GM03348 (cell line): Measurements from ENCODE around the gene CDA.
A peak's percentile ranks its signal among the peaks of the same experiment; 100 is the strongest.

Source experiments
- DNase-seq: peaks from one replicate; pipeline ENCODE4 v3.0.0; 2012; ENCODE audit warnings: low spot score

CDA gene

DNA sequence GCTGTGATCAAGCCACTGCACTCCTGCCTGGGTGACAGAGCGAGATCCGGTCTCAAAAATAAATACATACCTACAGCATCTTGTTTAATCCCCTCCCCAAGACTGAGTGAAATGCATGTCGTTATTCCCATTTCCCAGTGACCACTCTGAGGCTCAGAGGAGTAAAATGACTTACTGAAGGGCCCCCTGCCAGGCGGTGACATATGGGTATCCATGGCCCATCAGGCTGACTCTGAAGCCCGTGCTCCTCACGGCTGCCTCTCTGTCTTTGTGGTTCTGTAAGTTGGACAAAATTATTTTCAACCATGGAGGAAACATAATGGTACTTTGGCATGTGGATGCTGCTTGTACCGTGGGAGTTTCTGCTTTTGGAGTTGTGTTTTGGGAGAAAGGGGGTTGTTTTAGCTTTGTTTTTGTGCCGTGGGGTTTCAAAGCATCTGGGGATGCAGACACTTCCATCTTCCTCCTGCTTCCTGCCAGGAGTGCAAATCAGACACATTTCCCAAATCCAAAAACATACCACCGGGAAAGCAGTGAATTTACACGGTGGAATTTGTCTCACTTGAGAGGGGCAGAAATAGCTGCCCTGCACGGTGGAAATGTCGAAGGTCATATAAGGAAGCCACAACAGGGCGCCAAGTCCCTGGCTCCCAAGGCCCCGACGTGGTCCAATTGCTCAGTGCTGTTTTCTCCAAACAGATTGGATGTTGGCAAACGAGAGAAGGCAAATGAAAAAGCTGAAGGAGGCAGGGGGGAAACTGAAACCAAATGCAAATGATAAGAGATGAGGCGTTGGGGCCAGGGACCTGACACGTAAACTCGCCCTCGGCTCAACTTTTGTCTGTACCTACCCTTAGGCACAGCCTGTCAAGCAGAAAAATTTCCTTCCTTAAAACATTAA is 27.3 kb downstream of the CDA start:
- peak; percentile 52 for DNase-seq

DNA sequence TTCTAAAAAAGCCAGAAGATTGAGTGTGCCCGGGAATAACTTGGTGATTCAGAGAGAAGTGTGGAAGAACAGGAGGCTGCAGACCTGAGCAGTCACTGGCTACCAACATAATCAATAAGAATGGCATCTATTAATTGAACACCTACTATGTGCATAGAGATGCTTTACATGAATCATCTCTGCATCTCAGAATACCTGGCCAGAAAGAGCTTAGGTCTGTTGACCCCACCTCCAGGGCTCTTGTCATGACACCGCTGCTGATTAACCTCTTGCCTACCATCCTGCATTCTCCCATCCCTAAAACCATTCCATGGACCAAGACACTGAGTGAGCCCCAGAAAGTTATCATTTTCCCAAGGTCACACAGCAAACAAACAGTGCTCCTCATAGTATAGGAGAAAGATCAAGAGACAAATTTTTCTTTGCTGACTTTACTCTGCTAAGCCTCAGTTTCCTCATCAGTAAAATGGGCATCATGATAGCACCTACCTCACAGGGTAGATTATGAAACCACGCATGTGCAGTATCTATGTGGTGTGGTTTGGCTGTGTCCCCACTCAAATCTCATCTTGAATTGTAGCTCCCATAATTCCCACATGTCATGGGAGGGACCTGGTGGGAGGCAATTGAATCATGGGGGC is 28.1 kb downstream of the CDA start:
- DNase-seq, result no peak

DNA sequence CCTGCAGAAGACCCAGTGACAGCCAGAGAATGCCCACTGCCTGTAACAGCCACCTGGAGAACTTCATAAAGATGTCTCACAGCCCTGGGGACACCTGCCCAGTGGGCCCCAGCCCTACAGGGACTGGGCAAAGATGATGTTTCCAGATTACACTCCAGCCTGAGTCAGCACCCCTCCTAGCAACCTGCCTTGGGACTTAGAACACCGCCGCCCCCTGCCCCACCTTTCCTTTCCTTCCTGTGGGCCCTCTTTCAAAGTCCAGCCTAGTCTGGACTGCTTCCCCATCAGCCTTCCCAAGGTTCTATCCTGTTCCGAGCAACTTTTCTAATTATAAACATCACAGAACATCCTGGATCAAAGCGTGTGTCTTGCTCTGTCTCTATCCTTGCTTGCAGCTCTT is 29.7 kb downstream of the CDA start:
- DNase-seq, result no peak

DNA sequence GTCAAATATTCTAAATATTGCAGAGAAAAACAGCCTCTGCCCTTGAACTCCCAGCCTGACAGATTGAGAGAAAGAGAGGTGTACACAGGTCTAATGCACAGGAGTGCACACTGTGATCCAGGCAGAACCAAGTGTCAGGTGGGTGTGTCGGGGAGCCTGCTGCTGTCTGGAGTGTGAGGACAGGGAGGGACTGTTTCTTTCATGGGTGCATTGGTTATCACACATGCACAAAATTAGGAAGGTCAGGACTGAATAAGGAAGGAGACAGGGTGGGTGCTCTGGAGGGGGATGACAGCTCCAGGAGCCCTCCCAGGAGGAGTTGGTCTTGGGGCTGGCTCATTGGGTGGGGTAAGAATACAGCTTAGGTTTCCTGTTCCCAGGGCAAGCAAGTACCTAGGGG is 31.1 kb downstream of the CDA start:
- no peak for DNase-seq

DNA sequence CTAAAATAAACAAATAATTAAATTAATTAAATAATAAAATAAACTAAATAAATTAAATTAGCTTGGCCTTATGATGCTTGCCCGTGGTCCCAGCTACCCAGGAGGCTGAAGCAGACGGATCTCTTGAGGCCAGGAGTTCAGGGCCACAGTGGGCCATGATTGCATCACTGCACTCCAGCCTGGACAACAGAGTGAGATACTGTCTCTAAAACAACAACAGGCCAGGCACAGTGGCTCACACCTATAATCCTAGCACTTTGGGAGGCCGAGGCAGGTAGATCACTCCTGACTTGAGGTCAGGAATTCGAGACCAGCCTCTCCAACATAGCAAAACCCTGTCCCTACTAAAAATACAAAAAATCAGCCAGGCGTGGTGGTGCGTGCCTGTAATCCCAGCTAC is 32.1 kb downstream of the CDA start:
- no peak for DNase-seq

DNA sequence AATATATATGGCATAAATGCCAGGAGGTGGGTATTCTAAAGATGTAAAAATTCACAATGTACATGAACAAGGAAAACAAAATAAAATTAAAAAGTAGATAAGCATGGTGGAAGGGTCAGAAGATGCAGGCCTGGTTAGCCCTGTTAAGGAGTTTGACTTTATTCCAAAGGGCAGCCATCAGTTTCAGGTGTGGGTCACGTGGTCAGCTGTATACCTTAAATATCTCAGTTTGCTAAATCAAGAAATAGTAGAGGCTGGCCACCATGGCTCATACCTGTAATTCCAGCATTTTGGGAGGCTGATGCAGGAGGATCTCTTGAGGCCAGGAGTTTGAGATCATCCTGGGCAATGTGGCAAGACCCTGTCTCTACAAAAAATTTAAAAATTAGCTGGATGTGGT is 35.8 kb downstream of the CDA start:
- DNase-seq, result no peak

DNA sequence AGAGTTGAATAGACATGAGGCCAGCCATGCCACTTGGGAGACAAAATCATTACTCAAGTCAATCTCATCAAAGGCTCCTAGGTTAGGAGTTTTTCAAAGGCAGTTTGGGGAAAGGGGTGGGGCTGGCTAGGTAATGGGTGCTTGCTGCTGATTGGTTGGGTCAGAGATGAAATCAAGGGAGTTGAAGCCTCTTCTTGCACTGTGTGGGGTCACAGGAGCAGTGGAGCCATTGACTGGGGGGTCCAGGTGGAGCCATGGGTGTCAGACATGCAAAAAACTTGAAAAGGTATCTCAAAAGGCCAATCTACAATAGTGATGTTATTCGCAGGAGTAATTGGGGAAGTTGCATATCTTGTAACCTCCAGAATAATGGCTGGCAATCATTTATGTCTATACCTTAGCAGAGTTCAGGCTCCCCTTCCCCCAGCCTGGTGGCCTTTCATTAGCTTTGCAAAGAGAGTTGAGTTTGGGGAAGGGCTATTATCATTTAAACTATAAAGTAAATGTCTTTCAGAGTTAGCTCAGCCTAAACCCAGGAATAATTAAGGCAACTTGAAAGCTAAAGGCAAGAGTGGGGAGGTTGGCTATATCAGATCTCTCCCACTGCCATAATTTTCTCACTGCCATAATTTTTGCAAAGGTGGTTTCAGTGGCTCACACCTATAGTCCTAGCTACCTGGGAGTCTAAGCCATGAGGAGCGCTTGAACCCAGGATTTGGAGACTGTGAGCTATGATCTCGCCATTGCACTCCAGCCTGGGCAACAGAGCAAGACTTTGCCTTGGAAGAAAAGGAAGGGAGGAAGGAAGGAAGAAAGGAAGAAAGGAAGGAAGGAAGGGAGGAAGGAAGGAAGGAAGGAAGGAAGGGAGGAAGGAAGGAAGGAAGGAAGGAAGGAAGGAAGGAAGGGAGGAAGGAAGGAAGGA is 36.5 kb downstream of the CDA start:
- no peak for DNase-seq

DNA sequence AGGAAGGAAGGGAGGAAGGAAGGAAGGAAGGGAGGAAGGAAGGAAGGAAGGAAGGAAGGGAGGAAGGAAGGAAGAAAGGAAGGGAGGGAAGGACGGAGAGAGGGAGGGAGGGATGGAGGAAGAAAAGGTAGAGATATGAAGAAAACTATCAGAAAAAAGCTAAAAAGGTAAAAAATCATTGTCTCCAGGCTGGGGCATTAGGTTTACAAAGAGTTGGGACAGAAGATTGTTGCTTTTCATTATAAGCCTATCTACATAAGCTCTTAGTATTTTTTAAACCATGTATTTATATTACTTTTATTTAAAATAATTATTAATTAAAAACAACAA is 37.2 kb downstream of the CDA start:
- DNase-seq, result no peak

DNA sequence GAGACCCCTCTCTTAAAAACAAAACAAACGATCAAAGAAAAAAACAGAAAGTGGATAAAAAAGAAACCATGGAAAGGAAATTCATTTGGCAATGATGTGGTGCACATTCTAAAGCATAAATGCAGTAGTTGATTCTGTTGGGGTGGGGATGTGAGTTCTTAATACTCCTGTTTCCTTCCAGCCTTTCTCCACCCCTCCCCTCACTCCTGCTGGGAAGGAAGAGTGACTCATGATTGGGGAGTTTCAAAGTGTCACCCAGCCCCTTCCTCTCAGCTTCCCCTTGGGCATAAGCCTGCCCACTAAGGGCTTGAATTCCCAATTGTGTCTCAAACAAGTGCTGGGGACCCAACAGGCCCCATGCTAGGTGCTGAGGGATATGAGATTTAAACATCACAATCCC is 37.6 kb downstream of the CDA start:
- no peak for DNase-seq

DNA sequence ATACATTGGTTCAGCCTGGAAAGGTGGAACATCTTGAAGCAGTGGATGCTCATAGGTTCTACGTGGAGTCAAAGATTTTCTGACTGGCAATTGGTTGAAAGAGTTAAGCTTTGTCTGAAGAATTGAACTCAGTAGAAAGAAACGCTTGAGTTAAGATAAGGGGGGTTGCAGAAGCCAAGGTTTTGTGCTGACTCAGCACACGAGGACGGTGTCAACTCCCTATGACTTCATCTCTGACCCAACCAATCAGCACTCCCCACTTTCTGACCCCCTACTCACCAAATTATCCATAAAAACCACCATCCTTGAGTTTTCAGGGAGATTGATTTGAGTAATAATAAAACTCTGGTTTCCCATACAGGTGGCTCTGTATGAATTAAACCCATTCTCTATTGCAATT is 41.8 kb downstream of the CDA start:
- no peak for DNase-seq

DNA sequence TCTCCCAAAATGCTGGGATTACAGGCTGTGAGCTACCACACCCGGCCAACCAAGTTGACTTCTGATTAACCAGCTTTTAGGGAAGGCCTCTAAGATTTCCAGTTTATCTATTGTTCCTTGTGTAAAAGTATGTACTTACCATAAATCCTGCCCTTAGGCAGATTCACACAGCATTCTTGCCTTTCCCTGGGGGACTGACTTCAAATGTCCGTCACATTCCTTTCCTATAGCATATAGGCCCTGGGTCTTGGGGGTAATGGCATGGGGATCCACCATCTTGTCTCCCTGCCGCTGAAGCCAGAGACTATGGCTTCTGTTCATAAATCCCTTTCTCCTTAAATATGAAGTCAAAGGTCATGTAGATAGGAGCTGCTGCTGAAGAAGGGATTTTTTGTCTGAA is 43.5 kb downstream of the CDA start:
- DNase-seq, result no peak

DNA sequence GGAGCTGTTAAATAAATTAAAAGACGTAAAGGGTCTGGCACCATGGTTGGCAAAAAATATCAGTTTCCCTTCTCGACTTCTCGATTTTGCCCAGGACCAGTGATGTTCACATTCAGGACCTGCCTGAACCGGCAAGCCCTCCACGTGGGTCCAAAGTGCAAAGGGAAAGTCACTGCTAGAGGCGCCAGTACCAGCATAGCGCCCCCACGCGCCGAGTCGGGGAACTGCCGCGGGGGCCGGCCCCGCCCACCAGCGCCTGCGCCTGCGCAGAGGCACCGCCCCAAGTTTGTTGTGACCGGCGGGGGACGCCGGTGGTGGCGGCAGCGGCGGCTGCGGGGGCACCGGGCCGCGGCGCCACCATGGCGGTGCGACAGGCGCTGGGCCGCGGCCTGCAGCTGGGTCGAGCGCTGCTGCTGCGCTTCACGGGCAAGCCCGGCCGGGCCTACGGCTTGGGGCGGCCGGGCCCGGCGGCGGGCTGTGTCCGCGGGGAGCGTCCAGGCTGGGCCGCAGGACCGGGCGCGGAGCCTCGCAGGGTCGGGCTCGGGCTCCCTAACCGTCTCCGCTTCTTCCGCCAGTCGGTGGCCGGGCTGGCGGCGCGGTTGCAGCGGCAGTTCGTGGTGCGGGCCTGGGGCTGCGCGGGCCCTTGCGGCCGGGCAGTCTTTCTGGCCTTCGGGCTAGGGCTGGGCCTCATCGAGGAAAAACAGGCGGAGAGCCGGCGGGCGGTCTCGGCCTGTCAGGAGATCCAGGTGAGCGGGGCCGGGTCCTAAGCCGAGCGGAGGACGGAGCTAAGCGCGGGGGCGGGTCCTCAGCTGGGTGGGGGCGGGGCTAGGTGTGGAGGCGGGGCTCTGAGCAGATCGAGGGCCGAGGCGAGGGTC is 44.5 kb downstream of the CDA start, which contains the start of gene PINK1:
PINK1 (plus strand) TSS at position 269 of the 875 bp plus-strand sequence; CDS start at position 360, 91 bp downstream.
- peak; percentile 96 for DNase-seq

DNA sequence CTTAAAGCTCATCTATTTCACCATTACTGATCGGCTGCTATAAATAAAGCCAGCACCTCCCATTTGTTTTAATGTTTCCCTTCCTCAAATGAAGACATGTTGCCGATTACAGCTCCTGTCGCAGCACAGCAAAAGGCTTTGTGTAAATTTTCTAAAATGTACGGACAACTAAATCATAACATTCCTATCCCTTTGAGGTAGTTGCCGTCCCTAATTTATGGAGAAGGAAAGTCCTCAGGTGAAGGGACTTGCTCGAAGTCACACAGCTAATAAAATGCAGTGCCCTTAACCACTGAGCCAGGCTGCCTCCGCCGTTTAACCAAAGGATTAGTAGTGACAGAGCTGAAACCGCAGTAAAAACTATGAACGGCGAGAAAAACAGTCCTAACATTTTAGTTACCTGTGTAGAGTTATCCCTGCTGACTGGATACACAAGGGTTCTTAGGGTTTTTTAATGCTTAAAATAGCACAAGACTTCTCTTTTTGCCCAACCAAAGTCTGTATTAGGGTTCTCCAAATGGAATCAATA is 45.2 kb downstream of the CDA start:
- no peak for DNase-seq

DNA sequence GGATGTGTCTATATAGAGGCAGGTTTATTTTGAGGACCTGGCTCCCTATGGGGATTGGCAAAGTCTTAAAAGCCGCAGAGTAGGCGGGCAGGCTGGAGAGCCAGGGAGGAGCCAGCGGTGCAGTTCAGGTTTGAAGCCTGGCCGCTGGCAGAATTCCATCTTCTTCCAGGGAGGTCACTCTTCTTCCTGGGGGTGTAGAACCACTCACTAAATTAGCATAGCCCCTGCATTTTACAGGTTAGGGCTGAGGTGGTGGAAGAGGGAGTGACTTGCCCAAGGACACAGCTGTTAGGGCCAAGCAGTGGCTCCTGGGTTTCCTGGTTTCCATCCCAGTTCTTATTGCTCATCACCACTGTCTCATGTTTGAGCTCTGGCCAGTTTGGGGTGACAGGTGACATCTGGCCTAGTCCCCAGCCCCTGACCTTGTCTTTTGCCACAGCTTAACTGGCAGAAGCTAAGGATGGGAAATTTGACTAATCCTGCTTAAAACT is 45.7 kb downstream of the CDA start:
- peak; percentile 53 for DNase-seq

DNA sequence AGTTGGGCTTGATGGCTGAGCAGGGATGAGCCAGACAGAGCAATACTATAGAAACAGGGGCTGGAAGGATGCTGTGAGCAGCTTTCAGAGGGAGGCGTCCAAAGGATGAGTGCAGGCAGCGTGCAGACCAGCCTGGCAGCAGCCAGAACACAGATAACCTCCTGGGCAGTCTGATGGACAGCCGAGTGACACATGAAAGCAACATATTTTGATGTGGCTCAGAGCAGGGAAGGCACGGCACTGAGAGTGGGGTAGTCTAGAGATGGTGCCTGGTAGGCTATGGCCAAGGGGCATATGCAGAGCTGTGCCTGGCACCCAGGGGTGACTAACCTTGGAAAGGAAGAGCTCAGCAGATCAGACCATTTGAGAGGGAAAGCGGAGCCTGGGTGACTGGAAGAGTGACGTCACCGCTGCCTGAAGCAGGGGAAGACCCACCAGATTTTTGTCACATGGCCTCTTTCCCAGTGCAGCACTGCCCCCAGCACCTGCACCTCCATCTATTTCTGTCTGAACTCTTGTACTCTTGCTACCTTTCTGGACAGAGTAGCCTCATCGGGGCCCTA is 48.0 kb downstream of the CDA start:
- no peak for DNase-seq

DNA sequence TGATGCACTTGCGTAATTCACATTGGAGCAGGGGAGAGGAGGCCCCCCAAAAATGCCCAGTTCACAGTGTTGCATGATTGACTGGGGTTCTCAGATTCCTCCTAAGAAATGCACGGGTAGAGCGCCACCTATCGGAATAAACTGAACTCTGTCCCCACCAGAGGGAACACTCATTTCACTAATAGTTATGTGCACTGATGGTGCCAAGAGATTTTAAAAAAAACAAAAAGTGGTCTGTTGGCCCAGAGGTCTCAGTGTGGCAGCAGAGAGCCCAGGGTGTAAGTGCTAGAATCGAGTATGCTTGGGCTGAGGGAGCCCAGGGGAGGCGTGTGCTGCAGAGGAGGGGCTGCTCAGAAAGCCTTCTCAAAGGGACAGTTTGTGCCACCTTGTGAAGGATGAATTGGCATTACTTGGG is 51.3 kb downstream of the CDA start:
- peak; percentile 77 for DNase-seq

DNA sequence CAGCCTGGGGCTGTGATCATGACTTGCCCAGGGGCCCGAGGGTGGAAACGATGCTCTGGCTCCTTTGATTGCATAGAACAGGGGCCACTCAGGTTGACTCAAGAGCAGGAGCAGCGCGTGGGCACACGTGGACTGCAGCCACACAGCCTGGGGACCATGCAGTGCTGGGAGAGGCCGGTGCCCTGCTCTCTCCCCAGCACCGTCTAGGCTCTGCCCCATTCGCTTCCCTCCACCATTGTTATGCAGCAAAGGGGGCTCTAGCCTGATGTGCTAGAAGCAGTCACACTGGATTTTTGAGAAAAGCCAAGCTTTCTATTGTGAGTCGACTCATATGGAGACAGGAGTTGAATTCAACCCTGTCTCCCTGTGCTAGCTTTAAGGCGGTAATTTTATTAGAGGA is 53.1 kb downstream of the CDA start:
- DNase-seq, result no peak

DNA sequence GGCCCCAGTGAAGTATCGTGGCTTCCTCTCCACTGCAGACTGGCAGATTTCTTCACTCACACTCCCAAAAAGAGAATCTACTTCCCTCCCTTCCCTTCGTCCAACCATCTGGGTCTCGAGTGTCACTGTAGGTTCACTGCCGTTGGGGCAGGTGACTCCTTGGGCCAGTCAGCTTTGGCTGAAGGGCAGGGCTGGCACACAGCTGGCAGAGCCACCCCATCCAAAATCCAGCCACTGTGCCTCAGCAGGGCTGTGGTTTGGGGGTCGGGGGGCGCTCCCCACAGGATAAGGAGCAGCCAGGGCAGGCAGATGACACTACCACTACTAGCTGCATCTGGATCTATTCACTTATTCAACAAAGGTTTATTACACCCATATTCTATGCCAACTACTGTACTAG is 54.2 kb downstream of the CDA start:
- no peak for DNase-seq

DNA sequence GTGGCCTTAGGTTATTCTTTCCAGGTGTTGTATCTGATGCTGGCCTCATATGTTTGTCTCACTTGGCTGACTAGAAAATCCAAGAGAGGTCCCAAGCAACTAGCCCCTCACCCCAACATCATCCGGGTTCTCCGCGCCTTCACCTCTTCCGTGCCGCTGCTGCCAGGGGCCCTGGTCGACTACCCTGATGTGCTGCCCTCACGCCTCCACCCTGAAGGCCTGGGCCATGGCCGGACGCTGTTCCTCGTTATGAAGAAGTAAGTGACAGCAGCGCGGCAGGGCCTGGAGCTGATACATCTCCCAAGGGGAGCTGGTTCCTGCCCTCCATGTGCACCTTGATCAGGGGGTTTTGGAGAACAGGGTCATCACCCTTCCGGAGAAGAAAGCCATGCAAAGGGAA is 55.5 kb downstream of the CDA start:
- DNase-seq, result no peak

DNA sequence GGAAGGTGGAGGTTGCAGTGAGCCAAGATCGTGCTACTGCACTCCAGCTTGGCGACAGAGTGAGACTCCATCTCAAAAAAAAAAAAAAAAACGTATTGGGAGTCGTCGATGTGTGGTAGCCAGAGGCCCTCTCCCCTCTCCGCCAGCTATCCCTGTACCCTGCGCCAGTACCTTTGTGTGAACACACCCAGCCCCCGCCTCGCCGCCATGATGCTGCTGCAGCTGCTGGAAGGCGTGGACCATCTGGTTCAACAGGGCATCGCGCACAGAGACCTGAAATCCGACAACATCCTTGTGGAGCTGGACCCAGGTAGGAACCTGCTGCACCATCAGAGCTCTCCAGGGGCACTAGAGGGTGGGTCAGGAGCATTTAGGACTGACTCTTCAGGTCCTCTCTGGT is 56.5 kb downstream of the CDA start:
- DNase-seq, result no peak

DNA sequence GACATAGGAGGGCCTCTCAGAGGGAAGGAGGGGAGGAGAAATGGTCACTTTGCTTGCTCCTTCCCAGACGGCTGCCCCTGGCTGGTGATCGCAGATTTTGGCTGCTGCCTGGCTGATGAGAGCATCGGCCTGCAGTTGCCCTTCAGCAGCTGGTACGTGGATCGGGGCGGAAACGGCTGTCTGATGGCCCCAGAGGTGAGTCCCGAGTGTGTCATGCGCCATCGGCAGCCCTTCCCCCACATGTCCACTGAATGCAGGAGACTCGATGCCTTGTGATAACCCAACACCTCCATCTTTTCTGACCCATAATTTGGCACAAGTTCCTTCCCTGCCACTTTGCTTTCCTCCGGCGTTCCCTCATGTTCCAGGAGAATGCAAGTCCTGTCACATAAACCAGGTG is 59.5 kb downstream of the CDA start:
- DNase-seq, result no peak
